HG03108 (cell line): ENCODE data around the gene BOC.

Experiments
- ATAC-seq: cut with Tn5 transposase; IDR thresholded peaks from one replicate; pipeline ENCODE4 v1.9.1; 2021; ENCODE audit warnings: moderate library complexity; ENCODE audit not compliant: unreplicated experiment

Gene BOC

DNA sequence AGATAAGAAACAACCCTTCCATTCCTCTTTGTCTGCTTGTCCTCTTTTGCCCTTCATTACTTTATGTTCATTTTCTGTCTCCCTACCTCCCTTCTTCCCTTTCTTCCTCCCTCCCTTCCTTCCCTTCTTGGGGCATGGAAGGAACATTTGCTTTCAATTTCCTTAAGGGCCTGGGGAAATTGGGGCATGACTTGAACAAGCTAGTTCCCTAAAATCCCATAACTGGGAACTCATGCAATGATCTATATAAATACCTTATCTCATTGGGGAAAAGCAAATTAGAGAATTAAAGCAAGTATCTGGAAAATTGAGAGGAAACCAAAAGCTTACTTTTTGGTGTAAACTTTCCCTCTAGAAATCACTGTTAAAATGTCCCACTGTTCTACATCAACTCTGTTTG, 35.7 kb downstream of the BOC start:
- no peak for ATAC-seq

DNA sequence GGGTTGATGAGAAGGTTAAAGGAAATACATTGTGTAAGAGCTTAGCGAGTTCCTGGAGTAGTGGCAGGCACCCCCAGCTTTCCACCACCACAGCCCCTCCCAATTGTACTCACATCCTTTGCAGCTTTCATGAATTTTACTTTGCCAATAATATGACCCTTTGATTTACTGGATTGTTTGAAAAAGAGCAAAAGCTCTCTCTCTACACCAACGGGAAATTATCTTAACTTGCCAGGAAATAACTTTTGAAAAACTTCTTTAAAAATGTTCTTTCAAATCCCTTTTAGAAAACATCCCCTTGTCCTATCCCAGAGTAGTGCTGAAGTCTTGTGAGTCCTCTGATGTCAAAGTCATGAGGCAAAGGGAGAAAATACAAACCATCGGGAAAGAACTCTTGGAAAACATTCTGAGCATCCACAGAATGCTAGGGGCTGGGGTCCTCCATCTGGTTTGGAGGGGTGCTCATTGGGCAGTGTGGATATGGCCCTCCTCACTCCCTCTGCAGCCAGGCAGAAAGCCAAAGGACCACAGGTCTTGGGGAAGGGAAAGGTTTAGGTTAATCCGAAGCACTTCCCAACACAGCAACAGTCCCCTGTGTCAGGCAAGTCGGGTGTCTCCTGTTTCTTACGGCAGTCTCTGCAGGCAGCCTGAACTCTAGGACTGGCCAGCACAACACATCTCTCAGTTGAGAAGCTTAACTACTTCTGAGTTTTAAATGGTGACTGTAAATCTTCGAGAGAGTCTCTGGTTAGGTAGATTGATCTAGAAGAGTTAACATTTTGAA, 36.5 kb downstream of the BOC start:
- ATAC-seq = no peak

DNA sequence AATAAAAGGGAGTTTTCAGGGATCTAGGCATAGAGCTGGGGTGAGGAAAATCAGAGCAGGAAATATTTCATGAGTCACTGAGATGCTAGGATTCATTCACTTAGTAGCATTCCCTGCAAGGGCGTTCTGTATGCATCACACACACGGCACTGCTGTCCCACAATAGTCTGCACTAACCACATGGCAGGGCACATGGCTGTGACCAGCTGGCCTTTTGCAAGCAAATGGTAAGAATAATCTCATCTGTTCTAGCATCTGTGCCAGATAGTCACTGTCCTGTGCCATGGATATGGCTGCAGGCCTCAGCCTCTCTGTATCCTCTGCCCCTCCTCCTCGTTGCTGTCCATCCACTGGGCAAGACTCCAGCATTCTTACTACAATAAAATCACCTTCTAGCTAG, 37.8 kb downstream of the BOC start:
- ATAC-seq = no peak

DNA sequence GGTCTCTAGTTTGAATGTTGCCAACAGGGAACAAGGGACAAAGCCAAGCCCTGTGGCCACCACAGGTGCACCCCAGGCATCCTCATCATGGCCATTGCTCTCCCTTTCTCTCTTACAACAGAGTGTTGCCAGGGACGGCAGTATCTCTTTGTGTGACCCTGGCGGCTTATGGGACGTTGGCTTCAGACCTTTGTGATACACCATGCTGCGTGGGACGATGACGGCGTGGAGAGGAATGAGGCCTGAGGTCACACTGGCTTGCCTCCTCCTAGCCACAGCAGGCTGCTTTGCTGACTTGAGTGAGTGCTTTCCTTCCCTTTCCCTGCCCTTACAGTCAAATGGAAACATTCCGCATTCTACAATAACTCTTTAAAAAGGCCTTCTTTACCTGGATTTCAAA, 38.2 kb downstream of the BOC start:
- no peak for ATAC-seq

DNA sequence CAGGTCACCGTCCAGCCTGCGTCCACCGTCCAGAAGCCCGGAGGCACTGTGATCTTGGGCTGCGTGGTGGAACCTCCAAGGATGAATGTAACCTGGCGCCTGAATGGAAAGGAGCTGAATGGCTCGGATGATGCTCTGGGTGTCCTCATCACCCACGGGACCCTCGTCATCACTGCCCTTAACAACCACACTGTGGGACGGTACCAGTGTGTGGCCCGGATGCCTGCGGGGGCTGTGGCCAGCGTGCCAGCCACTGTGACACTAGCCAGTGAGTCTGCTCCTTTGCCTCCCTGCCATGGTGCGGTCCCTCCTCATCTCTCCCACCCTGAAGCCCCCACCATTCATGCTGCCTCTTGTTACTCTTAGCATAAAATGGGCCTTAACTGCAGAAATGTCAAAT, 39.2 kb downstream of the BOC start:
- ATAC-seq = no peak

DNA sequence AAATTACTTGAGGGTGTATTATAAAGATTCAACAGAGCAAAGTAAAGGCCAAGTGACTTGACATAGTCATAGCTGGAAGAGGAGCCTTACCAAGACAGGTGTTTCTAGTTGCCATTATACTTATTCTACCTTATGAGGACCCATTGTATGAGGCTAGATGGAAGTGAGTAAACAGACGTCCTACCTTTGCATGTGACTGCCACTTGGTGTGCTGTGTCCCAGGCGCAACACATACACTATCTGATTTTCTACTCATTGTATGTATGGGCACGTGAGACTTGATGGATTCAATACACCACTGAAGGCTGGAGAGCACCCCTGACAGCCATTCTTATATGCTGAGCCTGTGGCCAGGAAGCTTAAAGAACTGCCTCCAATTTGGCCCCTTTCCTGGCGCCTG, 40.5 kb downstream of the BOC start:
- no peak for ATAC-seq

DNA sequence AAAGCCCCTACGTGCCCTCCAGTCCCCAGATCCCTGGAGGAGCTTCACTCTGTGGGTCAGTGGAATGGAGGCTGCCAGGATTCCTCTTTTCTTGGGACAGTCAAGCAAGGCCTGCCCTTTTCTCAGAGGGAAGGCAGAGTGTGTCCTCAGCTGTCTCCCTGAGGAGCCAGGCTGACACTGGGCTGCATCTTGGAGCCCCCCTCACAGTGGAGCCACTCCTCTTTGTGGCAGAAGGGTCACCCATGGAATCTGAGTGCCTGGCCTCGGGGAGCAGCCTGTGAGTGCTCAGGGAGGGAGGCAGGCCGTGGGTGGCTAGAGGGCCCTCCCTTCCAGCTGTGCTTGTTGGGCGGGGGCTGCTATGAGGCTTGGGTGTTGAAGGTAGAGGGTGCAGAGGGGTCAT, 41.2 kb downstream of the BOC start:
- ATAC-seq = no peak

DNA sequence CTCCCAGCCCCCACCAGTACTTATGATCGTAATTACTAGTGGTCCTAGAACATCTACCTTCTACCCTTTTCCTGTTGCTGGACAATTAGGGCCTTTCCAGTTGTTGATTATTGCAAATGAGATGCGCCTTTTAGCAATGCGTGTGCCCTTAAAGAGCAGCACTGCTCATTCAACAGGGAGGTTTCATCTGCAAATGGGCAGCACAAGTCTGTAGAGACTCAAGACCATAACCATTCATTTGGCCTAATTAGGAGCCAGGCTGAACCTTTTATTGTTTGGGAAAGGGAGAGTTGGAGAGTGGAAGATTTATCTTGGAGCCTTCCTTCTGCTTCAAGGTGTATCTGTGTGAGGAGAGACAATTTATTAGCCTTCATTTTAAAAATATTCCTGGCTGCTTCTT, 42.3 kb downstream of the BOC start:
- ATAC-seq = no peak

DNA sequence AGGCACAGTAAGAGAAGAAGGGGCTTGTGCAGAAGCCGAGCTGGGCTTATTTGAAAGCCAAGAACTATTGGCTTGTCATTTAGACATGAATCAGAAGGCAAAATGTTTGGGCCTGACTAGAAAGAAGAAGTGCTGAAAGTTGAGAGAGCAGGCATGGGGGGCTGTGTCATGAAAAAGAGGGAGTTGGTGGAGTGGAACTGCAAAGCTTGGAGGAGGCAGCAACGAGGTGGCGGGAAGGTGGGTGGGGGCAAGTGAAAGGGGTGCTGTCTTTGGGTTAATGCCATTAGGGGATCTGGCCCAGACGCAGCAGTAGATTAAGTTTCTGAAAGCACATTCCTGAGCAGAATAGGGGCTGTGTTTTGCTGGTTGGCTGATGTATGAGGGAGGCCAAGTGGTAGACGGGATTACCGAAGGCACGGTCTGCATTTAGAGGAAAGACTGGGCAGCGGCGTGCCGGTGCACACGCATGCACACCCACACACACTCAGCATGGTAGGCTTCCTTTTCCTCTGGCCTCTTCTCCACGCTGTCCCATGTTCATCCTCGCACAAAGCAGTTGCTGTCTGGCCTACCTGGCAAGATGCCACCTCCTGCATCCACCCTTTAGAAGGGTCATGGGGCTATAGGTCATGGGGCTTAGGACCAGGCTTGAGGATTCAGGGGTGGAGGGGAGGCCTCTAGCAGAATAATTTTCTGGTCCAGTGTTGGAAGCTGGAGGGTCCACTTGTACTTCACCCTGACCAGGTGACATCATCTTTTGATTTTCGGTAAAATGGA, 43.0 kb downstream of the BOC start:
- ATAC-seq = no peak

DNA sequence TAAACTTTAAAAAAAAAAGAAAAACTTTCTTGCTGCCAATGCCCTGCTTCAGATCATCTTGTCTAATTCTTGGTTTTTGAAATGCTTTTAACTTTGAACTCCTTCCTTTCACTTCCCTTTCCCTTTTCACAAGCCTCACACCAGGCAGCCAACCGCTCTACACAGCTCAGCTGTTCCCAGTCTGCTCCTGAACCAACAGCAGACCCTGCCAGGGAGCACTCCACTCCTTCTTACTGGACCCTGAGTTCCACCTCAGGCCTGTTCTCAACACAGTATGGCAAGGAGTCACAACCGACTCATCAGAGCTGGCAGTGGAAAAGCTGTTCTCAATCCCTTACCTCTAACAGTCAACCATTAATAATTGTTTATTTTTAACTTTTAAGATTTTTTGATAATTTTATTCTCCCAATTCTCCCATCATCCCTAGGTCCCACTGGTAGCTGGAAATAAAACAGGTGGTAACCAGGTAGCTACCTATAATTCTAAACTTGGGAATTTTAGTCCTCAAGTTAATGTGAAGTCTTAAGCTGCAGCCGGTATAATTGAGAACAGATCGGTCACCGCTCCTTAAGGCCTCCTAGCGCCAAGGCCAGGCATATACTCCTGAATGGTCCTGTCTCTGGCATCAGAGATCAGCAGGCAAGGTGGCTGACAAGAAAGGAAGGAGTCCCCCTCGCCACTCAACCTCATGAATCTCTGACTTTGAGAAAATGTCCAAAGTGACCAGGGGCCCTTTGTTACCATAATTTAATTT, 43.9 kb downstream of the BOC start:
- ATAC-seq = no peak

DNA sequence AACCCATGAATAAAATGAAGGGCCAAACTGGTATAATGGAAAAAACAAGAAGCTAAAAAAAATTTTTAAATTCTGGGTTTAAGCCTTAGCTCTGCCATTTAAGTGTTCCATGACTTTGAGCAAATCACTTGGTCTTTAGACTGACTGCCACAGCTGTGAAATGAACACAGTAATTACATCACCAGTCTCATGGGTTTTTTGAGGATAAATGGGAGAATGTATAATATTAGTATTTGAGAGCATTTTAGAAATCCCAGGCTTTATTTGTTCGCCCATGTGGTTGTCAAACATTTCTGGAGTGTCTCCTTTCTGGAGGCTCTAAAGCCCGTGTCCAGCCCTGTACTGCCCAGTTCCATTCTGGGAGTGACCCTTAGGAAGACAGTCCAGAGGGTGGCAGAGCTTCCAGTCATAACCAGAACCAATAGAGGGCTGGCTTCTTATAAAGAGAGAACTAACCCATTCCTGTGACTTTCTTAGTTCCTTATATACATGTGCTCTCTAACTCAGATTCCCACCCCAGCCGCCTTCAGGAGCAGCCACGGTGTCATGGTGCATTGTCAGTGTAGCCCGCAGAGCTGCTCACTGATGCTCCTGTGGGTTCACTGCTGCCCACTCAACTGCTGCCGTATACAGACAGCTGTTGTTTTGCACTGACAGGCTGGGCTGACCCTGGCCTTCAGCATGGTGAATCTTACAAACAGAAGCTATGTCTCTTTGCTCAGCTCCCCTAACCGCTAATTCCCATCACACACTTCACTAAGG, 44.7 kb downstream of the BOC start:
- no peak for ATAC-seq

DNA sequence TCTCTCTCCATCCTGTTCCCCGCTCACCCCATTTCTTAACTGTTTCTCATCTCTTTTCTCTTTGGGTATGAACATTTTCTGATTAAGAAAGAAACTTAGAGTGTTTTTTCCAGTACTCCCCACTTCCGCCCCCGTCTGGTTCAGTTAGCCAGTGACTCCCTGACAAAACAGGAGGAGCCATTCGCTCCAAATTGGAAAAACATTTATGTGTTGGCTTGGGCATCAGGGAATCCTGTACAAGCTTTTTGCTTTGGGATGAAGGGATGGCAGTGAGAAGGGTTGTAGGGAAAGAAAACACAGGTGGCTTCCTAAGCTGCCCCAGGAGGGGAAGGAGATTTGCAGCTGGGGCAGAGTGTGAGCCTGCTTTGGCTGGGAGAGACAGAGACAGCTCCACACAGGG, 47.0 kb downstream of the BOC start:
- ATAC-seq = no peak

DNA sequence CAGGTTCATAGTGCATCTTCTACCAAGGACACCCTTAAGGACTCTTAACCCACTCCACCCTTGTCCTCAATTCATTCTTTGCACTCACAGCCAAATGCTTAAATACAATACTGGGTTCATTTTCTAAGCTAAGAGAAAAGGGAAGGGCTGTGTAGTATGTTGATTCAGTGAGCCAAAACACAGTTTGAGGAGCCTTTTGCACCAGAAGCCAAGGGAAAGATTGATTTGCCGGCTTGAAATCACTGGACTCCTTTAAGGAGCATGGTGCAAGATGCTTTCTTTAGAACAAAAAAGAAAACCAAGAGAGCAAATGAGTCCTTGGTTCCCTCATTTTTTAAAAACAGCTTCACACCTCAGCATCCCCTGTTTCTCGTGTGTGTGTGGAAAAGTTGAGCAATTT, 47.8 kb downstream of the BOC start:
- ATAC-seq = no peak

DNA sequence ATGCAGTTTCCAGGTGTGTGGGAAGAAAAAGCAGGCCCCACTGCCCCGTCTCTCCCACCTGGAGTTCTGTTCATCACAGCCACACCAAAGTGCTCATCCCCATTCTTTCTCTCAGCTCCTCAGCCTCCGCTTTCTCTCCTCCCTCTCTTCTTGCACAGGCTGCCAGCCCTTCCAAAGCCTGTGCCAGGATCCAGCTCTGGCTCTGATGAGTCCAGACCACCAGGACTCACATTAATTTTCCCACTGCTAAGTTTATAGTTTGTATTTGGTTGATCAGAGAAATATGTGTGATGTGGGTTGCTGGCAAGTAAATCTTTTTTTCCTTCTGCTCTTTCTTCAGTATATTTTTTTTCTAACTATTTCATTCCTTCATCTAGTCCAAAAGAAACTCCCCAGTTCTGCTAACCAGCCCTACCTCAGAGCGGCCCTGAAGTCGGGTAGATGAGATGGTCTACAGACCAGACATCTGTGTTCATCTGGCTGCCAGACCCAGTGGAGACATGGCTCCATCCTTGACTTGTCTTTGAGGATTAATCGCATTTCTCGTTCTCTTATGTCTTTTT, 49.8 kb downstream of the BOC start:
- no peak for ATAC-seq

DNA sequence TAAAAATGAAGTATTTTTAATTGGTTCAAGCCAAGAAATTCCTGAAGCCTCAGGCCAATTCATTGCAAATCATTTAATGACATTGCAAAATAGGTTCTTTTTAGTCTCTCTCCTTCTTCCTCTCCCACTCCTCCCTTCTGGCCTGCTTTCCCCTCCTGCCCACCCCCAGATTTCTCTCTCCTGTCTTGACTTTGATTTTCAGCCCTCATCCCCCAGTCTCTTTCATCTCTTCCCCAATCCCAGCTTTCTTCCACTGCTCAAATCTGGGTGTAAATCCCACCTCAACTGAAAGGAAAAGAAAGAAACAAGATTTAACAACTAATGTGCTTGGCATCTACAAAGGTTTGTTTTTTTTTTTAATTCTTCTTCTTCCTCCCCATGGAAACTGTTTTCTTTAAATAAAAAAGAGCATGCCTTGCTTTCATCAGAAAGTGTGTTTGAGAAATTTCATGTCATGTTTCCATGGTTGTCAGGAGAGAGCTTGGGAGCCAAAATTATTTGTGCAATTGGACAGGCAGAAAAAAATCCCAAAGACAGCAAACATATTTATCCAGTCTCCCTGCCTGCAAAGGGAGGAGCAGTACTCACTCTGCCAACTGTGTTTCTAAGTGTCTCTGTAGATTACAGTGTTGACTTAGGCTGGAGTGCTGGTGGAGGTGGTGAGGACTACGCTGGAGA, 50.4 kb downstream of the BOC start:
- ATAC-seq = no peak

DNA sequence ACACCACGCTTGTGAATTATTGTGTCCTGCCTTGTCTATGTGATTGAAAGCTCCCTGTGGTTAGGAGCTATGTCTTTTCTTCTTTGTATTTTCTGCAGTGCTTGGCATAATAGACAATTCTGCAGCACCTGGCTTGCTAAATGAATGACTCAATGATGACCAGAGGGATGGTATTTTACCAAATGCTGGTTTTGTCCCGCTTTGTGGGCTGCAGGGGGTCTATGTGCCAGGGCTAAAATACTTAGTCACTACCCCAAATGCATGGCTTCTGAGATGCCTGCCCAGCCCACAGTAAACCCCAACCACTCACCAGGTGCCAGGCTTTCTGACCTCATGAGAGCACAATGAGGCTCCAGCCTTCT, 50.9 kb downstream of the BOC start:
- ATAC-seq = no peak

DNA sequence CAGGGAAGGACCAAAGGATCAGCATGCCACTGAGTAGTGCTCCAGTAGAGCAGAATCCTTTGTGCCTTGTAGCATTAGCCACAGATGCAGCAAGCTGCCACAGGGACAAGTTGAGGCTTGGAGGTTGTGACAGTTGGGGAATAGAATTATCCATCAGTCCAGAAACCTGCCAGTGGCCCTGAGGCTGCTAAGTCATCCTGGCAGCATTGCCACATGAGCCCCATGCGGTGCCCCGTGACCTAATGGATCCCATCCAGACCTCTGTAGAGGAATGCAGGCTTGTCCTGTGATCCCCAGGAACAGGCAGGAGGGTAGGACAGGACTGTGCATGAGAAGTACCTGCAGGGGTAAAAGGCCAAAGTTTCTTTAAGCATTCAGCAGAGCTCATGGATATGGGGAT, 51.7 kb downstream of the BOC start:
- ATAC-seq = no peak

DNA sequence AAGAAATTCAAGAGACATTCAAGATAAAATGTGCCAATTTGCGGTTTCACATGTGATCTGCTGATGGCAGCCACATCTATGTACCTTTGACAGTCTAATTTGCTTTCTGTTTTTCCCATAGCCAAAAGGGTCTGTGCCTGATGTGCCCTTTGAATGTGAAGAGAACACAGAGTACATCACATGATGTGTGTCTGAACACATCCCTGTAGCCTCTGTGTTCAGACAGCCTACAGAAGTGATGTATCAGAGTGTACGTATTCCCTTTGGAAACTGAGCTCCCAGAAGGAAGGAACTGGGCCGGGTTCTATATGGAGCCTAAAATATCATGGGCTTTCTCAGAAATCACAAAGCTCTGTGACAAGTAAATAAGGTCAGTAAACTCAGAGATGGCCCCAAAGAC, 52.4 kb downstream of the BOC start:
- no peak for ATAC-seq

DNA sequence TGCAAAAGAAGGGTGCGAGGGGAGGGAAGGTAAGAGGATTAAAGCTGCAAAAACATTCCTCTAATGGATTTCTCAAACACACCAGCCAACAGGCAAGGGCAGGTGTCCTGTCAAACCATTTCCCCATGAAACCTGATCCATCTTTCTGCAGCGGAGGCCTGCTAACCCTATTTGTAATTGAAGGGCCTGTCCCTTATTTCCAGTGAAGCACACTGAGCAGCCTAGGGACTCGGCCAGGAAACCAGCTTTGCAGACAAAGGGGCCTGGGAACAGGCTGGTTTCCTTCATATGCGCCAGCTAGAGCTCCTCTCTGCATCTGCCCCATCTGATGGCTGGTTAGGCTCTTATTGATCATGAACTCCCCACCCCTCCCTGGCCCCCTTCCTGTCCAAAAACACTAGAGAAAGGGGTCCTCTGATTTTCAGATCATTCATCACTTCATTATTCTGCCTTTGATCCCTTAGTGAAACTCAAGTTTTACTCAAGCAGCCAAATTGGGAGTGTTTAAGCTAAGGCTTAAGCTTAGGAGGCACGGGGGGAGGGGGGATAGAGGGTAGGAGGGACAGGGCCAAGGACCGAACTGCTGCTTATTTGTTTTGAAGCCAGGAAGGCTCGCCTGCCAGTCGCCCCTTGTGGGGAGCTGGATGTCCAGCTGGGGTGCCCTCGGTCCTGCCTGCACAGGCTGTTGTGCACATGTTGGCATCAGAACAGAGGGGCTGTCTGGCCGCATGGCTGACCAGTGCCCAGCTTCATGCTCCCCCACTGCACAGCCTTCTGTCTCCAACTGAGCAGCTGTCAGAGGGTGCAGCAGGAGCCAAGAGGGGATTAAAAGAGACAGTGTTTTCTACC, 53.1 kb downstream of the BOC start:
- no peak for ATAC-seq
